ENCODE data around the gene HOXA7. TPM values are rescaled to one million over a fixed set of nuclear protein-coding genes. Genes with fewer than 3 reads are reported as not detected.

The HOXA7 gene
- total RNA-seq, 2 experiments from 2014 or later = not detected

- ChIA-PET POLR2A (no interaction called here), CTCF (interaction anchor here (0.6 to 1.3 kb wide), 5 partner anchors 12 to 42 kb away, joined by 3 to 5 read pairs (median 3); no protein-coding TSS in a partner anchor)
- no peak for DNase-seq
- H3K4me3 Mint-ChIP-seq = no peak overlapping the region
- peaks cover 77% of the 10 kb centered on the region for H3K27me3 Mint-ChIP-seq
- peaks cover 32% of the 10 kb centered on the region for H3K4me1 Mint-ChIP-seq
- peaks cover 4% of the 10 kb centered on the region for H3K36me3 Mint-ChIP-seq (ENCODE audit: low read depth)
- peak overlapping the region; percentile 13 for H3K27ac Mint-ChIP-seq
- no peaks in the 10 kb centered on the region for H3K9me3 Mint-ChIP-seq
Observed at GRCh38 chr7:27182861-27183681, 26.6 kb upstream of the HOXA7 start.

GRCh38 chr7:27182285-27182841, 25.9 kb upstream of the HOXA7 start:
- H3K4me1 Mint-ChIP-seq = peaks cover 27% of the 10 kb centered on the region
- H3K36me3 Mint-ChIP-seq (ENCODE audit: low read depth) = peaks cover 4% of the 10 kb centered on the region
- no peak for DNase-seq
- H3K27me3 Mint-ChIP-seq = peaks cover 77% of the 10 kb centered on the region
- ChIA-PET CTCF (interaction anchor here (0.6 to 1.3 kb wide), 4 partner anchors 12 to 41 kb away, joined by 3 to 4 read pairs (median 3); no protein-coding TSS in a partner anchor), POLR2A (no interaction called here)
- H3K9me3 Mint-ChIP-seq = no peaks in the 10 kb centered on the region
- H3K27ac Mint-ChIP-seq = no peak overlapping the region
- no peak overlapping the region for H3K4me3 Mint-ChIP-seq

DNA sequence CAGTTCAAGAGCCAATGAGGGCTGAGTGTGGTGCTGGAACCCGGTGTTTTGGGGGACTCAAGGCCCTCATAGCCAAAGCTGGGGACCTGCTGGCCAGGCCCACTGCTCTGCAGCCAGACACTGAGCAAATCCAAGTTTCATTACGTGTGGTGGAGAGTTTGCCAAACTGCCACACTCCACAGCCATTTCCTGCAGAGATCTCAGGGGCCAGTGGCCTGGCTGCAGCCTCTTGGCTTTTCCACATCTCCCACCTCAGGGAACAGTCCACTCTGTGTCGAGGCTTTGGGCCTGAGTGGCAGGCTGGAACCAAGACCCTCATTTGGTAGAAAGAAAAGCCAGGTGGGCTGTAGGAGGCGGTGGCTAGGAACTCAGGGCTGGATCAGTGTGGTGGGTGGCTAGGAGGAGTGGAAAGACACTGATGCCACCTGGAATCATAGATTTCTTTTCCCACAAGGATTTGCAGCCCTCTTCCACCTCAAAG, 25.4 kb upstream of the HOXA7 start:
- CTCF ChIA-PET = interaction anchor here (1.1 kb wide), 1 partner anchor 21 kb away, joined by 3 read pairs; no protein-coding TSS in a partner anchor
- Mint-ChIP-seq H3K9me3 (no peaks in the 10 kb centered on the region), H3K36me3 (ENCODE audit: low read depth) (peaks cover 4% of the 10 kb centered on the region), H3K4me3 (no peak overlapping the region), H3K27me3 (peaks cover 77% of the 10 kb centered on the region), H3K4me1 (peaks cover 24% of the 10 kb centered on the region), H3K27ac (no peak overlapping the region)
- DNase-seq = no peak
- POLR2A ChIA-PET = no interaction called here

GRCh38 chr7:27180431-27181420, 24.3 kb upstream of the HOXA7 start:
- H3K4me1 Mint-ChIP-seq = peaks cover 21% of the 10 kb centered on the region
- ChIA-PET POLR2A (no interaction called here), CTCF (interaction anchor here (1.1 to 2.0 kb wide), 7 partner anchors 9 to 30 kb away, joined by 3 to 7 read pairs (median 6); partner anchors contain the start of gene HOXA3)
- peaks cover 2% of the 10 kb centered on the region for H3K36me3 Mint-ChIP-seq (ENCODE audit: low read depth)
- no peak overlapping the region for H3K27ac Mint-ChIP-seq
- peaks cover 73% of the 10 kb centered on the region for H3K27me3 Mint-ChIP-seq
- no peaks in the 10 kb centered on the region for H3K9me3 Mint-ChIP-seq
- DNase-seq = no peak
- no peak overlapping the region for H3K4me3 Mint-ChIP-seq

DNA sequence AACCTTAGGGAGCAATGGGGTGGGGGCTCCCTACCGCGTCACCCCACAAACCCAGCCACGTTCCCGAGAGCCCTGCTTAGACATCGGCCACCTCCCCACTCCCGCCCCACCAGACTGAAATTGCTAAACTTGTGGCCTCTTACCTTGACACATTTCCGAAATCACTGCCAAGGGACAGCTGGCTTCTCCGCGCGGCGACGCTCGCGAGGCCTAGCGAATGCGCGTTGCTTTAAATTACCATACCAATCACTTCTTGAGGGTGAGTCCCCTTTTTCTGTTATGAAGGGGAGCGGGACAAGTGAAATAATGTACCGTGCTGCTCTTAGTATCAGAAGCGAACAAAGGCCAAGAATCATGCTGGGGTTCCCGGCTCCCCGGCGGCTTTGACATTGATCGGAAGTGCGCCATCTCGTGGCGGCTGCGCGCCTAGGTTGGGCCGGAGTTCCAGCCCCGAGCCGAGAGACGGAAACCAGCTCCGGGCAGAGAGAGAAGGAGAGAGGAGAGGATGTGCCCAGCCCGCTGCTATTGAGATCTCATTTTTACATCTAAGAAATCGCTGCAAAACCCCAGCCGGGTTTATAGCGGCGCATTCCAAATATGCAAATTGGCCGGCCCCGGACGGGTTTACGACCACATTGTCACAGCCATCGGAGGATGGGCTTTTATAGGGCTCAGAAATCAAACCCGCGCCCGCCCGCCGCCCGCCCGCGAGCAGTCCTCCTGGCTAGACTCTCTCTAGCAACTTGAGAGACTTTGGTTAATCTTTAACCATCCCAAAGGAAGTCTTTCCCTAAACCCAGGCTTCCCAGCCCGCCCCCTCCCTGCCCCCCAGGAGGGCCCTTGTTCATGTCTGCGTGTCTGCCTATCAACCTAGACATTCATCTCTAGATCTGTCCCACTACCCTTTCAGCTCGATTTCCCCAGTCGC, 23.3 kb upstream of the HOXA7 start:
- ChIA-PET CTCF (interaction anchor here (0.9 to 2.0 kb wide), 9 partner anchors 10 to 29 kb away, joined by 3 to 7 read pairs (median 4); partner anchors contain the start of gene HOXA3), POLR2A (no interaction called here)
- Mint-ChIP-seq H3K27ac (no peak overlapping the region), H3K4me1 (peaks cover 11% of the 10 kb centered on the region), H3K9me3 (no peaks in the 10 kb centered on the region), H3K36me3 (ENCODE audit: low read depth) (no peaks in the 10 kb centered on the region), H3K27me3 (peaks cover 71% of the 10 kb centered on the region), H3K4me3 (no peak overlapping the region)
- peak; percentile 49 for DNase-seq

DNA sequence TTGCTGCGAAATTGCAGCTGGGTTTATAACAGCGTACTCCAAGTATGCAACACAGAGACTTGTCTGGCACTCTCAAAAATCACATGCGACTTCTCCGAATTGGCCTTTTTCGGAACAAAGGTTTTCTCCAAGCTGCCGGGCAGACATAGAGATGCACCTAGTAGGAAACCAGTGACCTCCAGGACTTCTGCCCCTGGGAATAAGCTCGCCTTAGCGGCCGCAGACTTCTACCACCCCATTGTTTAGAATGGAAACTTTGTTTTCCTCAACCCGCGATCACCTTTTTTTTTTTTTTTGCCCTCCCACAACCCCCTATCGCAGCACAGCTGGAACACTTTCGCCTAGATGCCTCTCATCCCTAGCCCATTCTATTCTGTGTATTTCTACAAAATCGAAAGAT, 22.6 kb upstream of the HOXA7 start:
- H3K36me3 Mint-ChIP-seq (ENCODE audit: low read depth) = no peaks in the 10 kb centered on the region
- no peak overlapping the region for H3K27ac Mint-ChIP-seq
- no peak for DNase-seq
- peaks cover 9% of the 10 kb centered on the region for H3K4me1 Mint-ChIP-seq
- no peaks in the 10 kb centered on the region for H3K9me3 Mint-ChIP-seq
- ChIA-PET POLR2A (no interaction called here), CTCF (interaction anchor here (0.6 to 2.0 kb wide), 9 partner anchors 9 to 827 kb away, joined by 3 to 7 read pairs (median 3); partner anchors contain the start of gene HOXA3)
- peaks cover 72% of the 10 kb centered on the region for H3K27me3 Mint-ChIP-seq
- H3K4me3 Mint-ChIP-seq = no peak overlapping the region

- Mint-ChIP-seq H3K4me3 (no peak overlapping the region), H3K9me3 (no peaks in the 10 kb centered on the region), H3K27ac (no peak overlapping the region), H3K4me1 (peaks cover 9% of the 10 kb centered on the region), H3K27me3 (peaks cover 69% of the 10 kb centered on the region), H3K36me3 (ENCODE audit: low read depth) (no peaks in the 10 kb centered on the region)
- DNase-seq = no peak
- ChIA-PET CTCF (interaction anchor here (0.6 to 2.0 kb wide), 3 partner anchors 12 to 28 kb away, joined by 3 to 7 read pairs (median 3); no protein-coding TSS in a partner anchor), POLR2A (no interaction called here)
Observed at GRCh38 chr7:27178366-27178765, 21.9 kb upstream of the HOXA7 start.

DNA sequence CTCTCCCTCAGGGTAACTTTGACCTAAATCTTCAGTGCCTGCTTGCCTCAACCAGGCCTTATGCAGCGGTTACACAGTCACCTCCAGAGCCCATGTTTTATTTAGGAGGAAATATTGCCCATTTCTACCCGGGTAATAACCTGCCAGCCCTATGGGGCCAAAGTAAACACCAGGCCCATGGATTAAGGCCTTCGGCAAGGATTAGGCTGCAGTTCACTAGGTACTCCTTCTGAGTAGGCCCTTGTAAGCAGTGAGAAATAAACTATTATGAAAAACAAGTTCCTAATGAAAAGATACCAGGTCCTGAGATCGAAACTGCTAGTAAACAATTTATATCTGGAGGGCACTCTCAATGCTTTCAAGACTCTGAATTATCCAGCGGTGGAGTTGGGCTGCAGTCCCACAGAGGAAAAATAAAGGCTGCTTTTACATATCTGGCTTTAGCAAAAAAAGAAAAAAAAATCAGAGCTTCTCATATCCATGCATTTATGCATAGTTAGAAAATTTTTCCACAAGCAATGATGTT, 21.4 kb upstream of the HOXA7 start:
- H3K4me3 Mint-ChIP-seq = no peak overlapping the region
- H3K4me1 Mint-ChIP-seq = peaks cover 9% of the 10 kb centered on the region
- H3K27ac Mint-ChIP-seq = no peak overlapping the region
- ChIA-PET CTCF (interaction anchor here (1.0 kb wide), 1 partner anchor 27 kb away, joined by 3 read pairs; no protein-coding TSS in a partner anchor), POLR2A (no interaction called here)
- H3K27me3 Mint-ChIP-seq = peaks cover 67% of the 10 kb centered on the region
- H3K36me3 Mint-ChIP-seq (ENCODE audit: low read depth) = no peaks in the 10 kb centered on the region
- no peak for DNase-seq
- no peaks in the 10 kb centered on the region for H3K9me3 Mint-ChIP-seq

- Mint-ChIP-seq H3K27me3 (peaks cover 65% of the 10 kb centered on the region), H3K27ac (no peak overlapping the region), H3K36me3 (ENCODE audit: low read depth) (no peaks in the 10 kb centered on the region), H3K4me3 (no peak overlapping the region), H3K9me3 (no peaks in the 10 kb centered on the region), H3K4me1 (peaks cover 12% of the 10 kb centered on the region)
- ChIA-PET POLR2A (no interaction called here), CTCF (interaction anchor here (1.0 kb wide), 2 partner anchors 16 to 26 kb away, joined by 3 to 5 read pairs; no protein-coding TSS in a partner anchor)
- no peak for DNase-seq
Observed at GRCh38 chr7:27176962-27177794, 20.7 kb upstream of the HOXA7 start.

- POLR2A ChIA-PET = no interaction called here
- DNase-seq = no peak
Observed at GRCh38 chr7:27176524-27176845, 20.0 kb upstream of the HOXA7 start.

More at GRCh38 chr7:27176524-27176845, 20.0 kb upstream of the HOXA7 start:
- CTCF ChIA-PET = interaction anchor here (0.6 to 1.0 kb wide), 2 partner anchors 16 to 19 kb away, joined by 3 to 5 read pairs; no protein-coding TSS in a partner anchor
- Mint-ChIP-seq H3K27me3 (peaks cover 69% of the 10 kb centered on the region), H3K4me3 (no peak overlapping the region), H3K9me3 (no peaks in the 10 kb centered on the region), H3K27ac (no peak overlapping the region), H3K4me1 (peaks cover 13% of the 10 kb centered on the region), H3K36me3 (ENCODE audit: low read depth) (peaks cover 4% of the 10 kb centered on the region)

Data from activated CD4-positive, alpha-beta T cell treated with anti-CD3 and anti-CD28 coated beads, Interleukin-2, amount 10 ng/mL, durations not matched to agents 7 days and 5 days (primary cell).